Fibroblast of lung (primary cell): ENCODE measurements around the gene MYO18A. TPM values are rescaled to one million over a fixed set of nuclear protein-coding genes. Genes with fewer than 3 reads are reported as not detected.

Experiments
- DNase-seq, 2 donors: peaks; one replicate each; pipeline versions ENCODE4 v3.0.0 to v3.0.0-alpha.2; 2010; ENCODE audit warnings: low read depth in 2 of 2
- H2AFZ ChIP-seq: 2 replicates; pipeline ENCODE4 v1.5.1; 2012; ENCODE audit warnings: low read length, control low read depth, inconsistent platforms
- H3K27ac ChIP-seq: 2 replicates; pipeline ENCODE4 v1.5.1; 2011; ENCODE audit warnings: low read length, control low read depth; ENCODE audit not compliant: insufficient read depth
- H3K27me3 ChIP-seq: 2 replicates; pipeline ENCODE4 v1.5.1; 2011; ENCODE audit warnings: mild to moderate bottlenecking, low read length; ENCODE audit not compliant: control insufficient read depth, insufficient read depth
- H3K36me3 ChIP-seq: 2 replicates; pipeline ENCODE4 v1.5.1; 2011; ENCODE audit warnings: low read length; ENCODE audit not compliant: control insufficient read depth, insufficient read depth
- H3K4me1 ChIP-seq: 2 replicates; pipeline ENCODE4 v1.5.1; 2011; ENCODE audit warnings: low read length; ENCODE audit not compliant: control insufficient read depth, insufficient read depth; ENCODE audit errors: extremely low read depth
- H3K4me2 ChIP-seq: 2 replicates; pipeline ENCODE4 v1.5.1; 2011; ENCODE audit warnings: low read length, control low read depth; ENCODE audit not compliant: insufficient read depth; ENCODE audit errors: extremely low read depth
- H3K4me3 ChIP-seq, 4 experiments: fragments of 200-600 bp in 1 of 4; sonication (generic) in 1 of 4; replicated peaks in 1 of 4; 2 replicates each; pipeline ENCODE4 v1.5.1; 2011 to 2016; ENCODE audit warnings: low read length in 4 of 4, low read depth in 3 of 4, mild to moderate bottlenecking in 3 of 4, control low read depth in 2 of 4, inconsistent platforms in 1 of 4, mixed read lengths in 1 of 4; ENCODE audit not compliant: insufficient read depth in 1 of 4; ENCODE audit errors: control extremely low read depth in 1 of 4
- H3K79me2 ChIP-seq: 2 replicates; pipeline ENCODE4 v1.5.1; 2012; ENCODE audit warnings: mild to moderate bottlenecking, low read length, inconsistent platforms; ENCODE audit not compliant: control insufficient read depth, insufficient read depth
- H3K9ac ChIP-seq: 2 replicates; pipeline ENCODE4 v1.5.1; 2011; ENCODE audit warnings: mild to moderate bottlenecking, low read length, control low read depth; ENCODE audit not compliant: insufficient read depth
- H3K9me3 ChIP-seq: 2 replicates; pipeline ENCODE4 v1.5.1; 2012; ENCODE audit warnings: low read depth, low read length; ENCODE audit not compliant: control insufficient read depth, insufficient read depth
- H4K20me1 ChIP-seq: 2 replicates; pipeline ENCODE4 v1.5.1; 2011; ENCODE audit warnings: low read length; ENCODE audit not compliant: control insufficient read depth, insufficient read depth; ENCODE audit errors: extremely low read depth
- EZH2 ChIP-seq: IDR thresholded peaks from 2 replicates; pipeline ENCODE4 v1.5.1; 2012; ENCODE audit warnings: low read length, control low read depth, mild to moderate bottlenecking; ENCODE audit errors: missing control alignments
- polyA plus RNA-seq, 2 donors: library from polyadenylated mRNA; depleted of rRNA in 1 of 2; stranded (reverse) in 1 of 2; unstranded in 1 of 2; fragments of >200 nt; gene quantifications; 2 replicates each; pipeline ENCODE4 v1.2.1, GENCODE V29; 2011 to 2012; ENCODE audit warnings: missing spikeins in 1 of 2
- total RNA-seq: library from RNA; depleted of rRNA; stranded (reverse); fragments of >200 nt; gene quantifications from 2 replicates; pipeline ENCODE4 v1.2.1, GENCODE V29; 2014
- TF ChIP-seq, protein P1 (sequence below), 2 donors: IDR thresholded peaks in 1 of 2; conservative IDR thresholded peaks in 1 of 2; 1 replicate in 1 of 2; 2 replicates in 1 of 2; pipeline ENCODE4 v1.5.1; 2011 to 2012; ENCODE audit warnings: low read length in 2 of 2, control low read depth in 1 of 2, inconsistent platforms in 1 of 2, low read depth in 1 of 2, mild to moderate bottlenecking in 1 of 2

The MYO18A gene
- total and polyA plus RNA-seq, 2 donors (not counting 1 experiment from before 2014, with no cell fraction given) = 11.7 to 133 TPM

DNA sequence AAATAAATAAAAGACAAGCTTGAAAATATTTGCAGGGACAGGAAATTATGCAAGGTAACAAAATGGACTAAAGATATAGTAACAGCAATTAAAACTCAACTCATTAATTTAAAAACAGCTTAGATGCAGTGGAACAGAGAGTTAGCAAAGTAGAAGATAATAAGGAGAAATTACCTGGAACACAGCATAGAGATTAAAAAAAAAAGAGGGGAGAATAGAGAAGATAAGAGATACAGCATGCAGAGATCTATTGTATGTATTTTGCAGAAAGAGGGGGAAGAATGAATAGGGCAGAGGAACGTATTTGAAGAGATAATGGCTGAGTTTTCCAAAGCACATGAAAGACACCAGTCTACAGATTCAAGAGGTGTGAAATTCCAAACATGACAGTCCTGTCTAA is 145.7 kb downstream of the MYO18A start:
- DNase-seq = no peak
- Histone ChIP-seq H3K79me2 (no peaks in the 10 kb centered on the region), H3K4me3 (no peak overlapping the region), H3K9me3 (no peaks in the 10 kb centered on the region), H3K36me3 (no peaks in the 10 kb centered on the region), H3K4me2 (no peak overlapping the region), H3K4me1 (no peaks in the 10 kb centered on the region), H3K9ac (no peak overlapping the region), H4K20me1 (no peaks in the 10 kb centered on the region), H3K27ac (no peak overlapping the region), H3K27me3 (peaks cover 56% of the 10 kb centered on the region), H2AFZ (no peak overlapping the region)
- TF ChIP-seq EZH2 = no peak
- TF ChIP-seq, protein P1, sequence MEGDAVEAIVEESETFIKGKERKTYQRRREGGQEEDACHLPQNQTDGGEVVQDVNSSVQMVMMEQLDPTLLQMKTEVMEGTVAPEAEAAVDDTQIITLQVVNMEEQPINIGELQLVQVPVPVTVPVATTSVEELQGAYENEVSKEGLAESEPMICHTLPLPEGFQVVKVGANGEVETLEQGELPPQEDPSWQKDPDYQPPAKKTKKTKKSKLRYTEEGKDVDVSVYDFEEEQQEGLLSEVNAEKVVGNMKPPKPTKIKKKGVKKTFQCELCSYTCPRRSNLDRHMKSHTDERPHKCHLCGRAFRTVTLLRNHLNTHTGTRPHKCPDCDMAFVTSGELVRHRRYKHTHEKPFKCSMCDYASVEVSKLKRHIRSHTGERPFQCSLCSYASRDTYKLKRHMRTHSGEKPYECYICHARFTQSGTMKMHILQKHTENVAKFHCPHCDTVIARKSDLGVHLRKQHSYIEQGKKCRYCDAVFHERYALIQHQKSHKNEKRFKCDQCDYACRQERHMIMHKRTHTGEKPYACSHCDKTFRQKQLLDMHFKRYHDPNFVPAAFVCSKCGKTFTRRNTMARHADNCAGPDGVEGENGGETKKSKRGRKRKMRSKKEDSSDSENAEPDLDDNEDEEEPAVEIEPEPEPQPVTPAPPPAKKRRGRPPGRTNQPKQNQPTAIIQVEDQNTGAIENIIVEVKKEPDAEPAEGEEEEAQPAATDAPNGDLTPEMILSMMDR (conservative IDR thresholded peaks at IDR 0.05 in 1 of 2, IDR thresholded peaks at IDR 0.05 in 1 of 2; ENCODE audit: low read depth in 1 of 2, low read length in 2 of 2) = no peak

DNA sequence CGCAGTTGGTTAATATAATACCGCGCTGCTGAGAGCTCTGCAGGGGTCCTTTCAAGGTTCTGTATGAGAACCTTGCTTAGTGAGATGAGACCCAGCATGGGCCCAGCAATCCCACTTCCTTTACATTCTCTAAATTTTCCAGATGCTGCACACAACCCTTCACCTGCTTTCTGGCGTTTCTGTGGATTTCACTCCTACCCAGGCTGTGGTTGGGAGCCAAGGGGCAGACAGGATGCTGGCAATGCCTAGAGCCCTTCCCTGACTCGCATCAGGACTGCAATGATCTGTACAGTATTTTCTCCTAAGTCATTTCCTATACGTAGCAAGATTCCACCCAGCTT is 147.4 kb downstream of the MYO18A start:
- Histone ChIP-seq H3K4me1 (no peaks in the 10 kb centered on the region), H2AFZ (no peak overlapping the region), H3K9me3 (no peaks in the 10 kb centered on the region), H3K27me3 (peaks cover 48% of the 10 kb centered on the region), H3K79me2 (no peaks in the 10 kb centered on the region), H4K20me1 (no peaks in the 10 kb centered on the region), H3K4me3 (no peak overlapping the region), H3K27ac (no peak overlapping the region), H3K9ac (no peak overlapping the region), H3K4me2 (no peak overlapping the region), H3K36me3 (no peaks in the 10 kb centered on the region)
- no peak for DNase-seq
- no peak for TF ChIP-seq EZH2
- TF ChIP-seq, protein P1 (conservative IDR thresholded peaks at IDR 0.05 in 1 of 2, IDR thresholded peaks at IDR 0.05 in 1 of 2; ENCODE audit: low read depth in 1 of 2, low read length in 2 of 2) = no peak

DNA sequence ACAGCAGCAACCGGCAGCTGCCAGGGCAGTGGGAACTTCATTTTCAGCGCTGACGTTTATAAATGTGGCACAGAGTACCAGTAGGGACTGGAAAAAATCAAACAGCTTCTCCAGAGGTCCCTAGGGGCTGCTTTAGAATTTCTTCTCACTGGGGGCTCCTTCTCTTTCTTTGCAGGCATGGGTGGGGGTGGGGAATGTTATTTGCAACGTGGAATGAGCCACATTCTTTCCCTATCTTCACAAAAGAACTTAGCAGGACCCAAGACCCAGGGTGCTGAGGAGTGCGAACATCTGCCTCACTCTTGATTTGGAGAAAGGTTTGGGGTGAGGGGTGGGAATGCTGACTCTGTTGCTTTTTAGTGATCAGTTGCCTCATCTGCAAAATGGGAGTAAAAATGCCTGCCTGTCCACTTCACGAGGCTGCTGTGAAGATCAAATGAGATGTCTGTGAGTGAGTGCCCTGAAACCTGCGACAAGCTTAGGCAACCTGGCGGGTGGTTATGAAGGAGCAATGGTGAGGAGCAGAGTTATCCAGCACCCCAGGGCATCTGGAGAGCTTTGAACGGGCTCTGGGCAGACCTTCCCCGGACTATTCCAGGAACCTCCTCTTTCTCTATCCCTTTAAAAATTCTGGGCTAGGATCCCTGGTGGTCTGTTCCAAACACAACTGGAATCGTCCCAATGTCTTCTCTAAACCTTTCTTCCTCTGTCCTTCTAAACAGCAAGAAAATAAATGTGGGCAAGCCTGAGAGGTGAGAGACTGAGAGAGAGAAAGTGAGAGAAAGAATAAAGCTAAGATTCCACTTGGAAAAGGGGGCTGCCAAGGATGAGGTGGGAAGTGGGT is 148.0 kb downstream of the MYO18A start:
- DNase-seq = no peak
- H4K20me1 ChIP-seq = no peaks in the 10 kb centered on the region
- no peaks in the 10 kb centered on the region for H3K4me1 ChIP-seq
- no peak overlapping the region for H3K27ac ChIP-seq
- no peaks in the 10 kb centered on the region for H3K79me2 ChIP-seq
- H3K4me3 ChIP-seq = no peak overlapping the region
- H3K27me3 ChIP-seq = peaks cover 43% of the 10 kb centered on the region
- no peak overlapping the region for H3K4me2 ChIP-seq
- no peak overlapping the region for H2AFZ ChIP-seq
- no peak overlapping the region for H3K9ac ChIP-seq
- no peaks in the 10 kb centered on the region for H3K36me3 ChIP-seq
- H3K9me3 ChIP-seq = no peaks in the 10 kb centered on the region
- peak; percentile 9 for TF ChIP-seq EZH2
- TF ChIP-seq, protein P1 (conservative IDR thresholded peaks at IDR 0.05 in 1 of 2, IDR thresholded peaks at IDR 0.05 in 1 of 2; ENCODE audit: low read depth in 1 of 2, low read length in 2 of 2) = no peak
